H1 (cell line): ENCODE measurements around the gene ADIPOR2. TPM values are rescaled to one million over a fixed set of nuclear protein-coding genes. Genes with fewer than 3 reads are reported as not detected.

Experiments
- CTCF ChIA-PET: fragments of 300-600 bp; sonication (Branson Sonifier 250); formaldehyde crosslinking; loops from one replicate; lab custom pipeline; 2021; ENCODE audit not compliant: partially characterized antibody; lab: Charles Lee
- POLR2A ChIA-PET: fragments of 300-600 bp; sonication (Branson Sonifier 250); formaldehyde crosslinking; loops from one replicate; lab custom pipeline; 2021; ENCODE audit warnings: inconsistent platforms; ENCODE audit not compliant: partially characterized antibody; lab: Charles Lee
- DNase-seq, 2 experiments: peaks; one replicate each; pipeline versions ENCODE4 v3.0.0 to v3.0.0-alpha.2; 2010 to 2022; ENCODE audit warnings: low spot score in 2 of 2, low read depth in 1 of 2, mixed read lengths in 1 of 2
- FAIRE-seq: peaks from 2 replicates; lab custom pipeline; 2011; peaks lifted over from hg19 to GRCh38; lab: Jason Lieb, UNC
- H2AFZ ChIP-seq: 2 replicates; pipeline ENCODE4 v1.8.1; 2012; ENCODE audit warnings: low read length, inconsistent platforms
- H2AK5ac ChIP-seq: 2 replicates; pipeline ENCODE4 v1.6.1; 2013; ENCODE audit warnings: low read depth, low read length
- H2BK120ac ChIP-seq: replicated peaks from 2 replicates; pipeline ENCODE3; 2013; ENCODE audit warnings: low read depth, low read length, inconsistent platforms
- H2BK12ac ChIP-seq: 2 replicates; pipeline ENCODE4 v1.6.1; 2013; ENCODE audit warnings: low read depth, low read length
- H2BK15ac ChIP-seq: 2 replicates; pipeline ENCODE4 v1.6.1; 2013; ENCODE audit warnings: low read length
- H2BK20ac ChIP-seq: 2 replicates; pipeline ENCODE4 v1.6.1; 2013; ENCODE audit warnings: low read length
- H2BK5ac ChIP-seq: 2 replicates; pipeline ENCODE4 v1.6.1; 2013; ENCODE audit warnings: low read depth, low read length
- H3K14ac ChIP-seq: 2 replicates; pipeline ENCODE4 v1.6.1; 2013; ENCODE audit warnings: inconsistent platforms; ENCODE audit not compliant: insufficient read length
- H3K18ac ChIP-seq: 2 replicates; pipeline ENCODE4 v1.6.1; 2013; ENCODE audit warnings: low read length; ENCODE audit errors: extremely low read depth
- H3K23ac ChIP-seq: 2 replicates; pipeline ENCODE4 v1.6.1; 2013; ENCODE audit warnings: inconsistent platforms; ENCODE audit not compliant: insufficient read length
- H3K23me2 ChIP-seq: 2 replicates; pipeline ENCODE4 v1.6.1; 2013; ENCODE audit warnings: low read depth, low read length
- H3K27ac ChIP-seq: 2 replicates; pipeline ENCODE4 v1.6.1; 2011; ENCODE audit warnings: low read depth, low read length, inconsistent platforms
- H3K27me3 ChIP-seq, 4 experiments: replicated peaks in 1 of 4; 1 replicate in 1 of 4; 2 replicates in 3 of 4; pipeline versions ENCODE4 v1.6.1 to v1.8.1; 2011 to 2013; ENCODE audit warnings: low read length in 3 of 4, mild to moderate bottlenecking in 3 of 4, inconsistent platforms in 2 of 4, mixed read lengths in 2 of 4, moderate library complexity in 1 of 4; ENCODE audit not compliant: control insufficient read depth in 3 of 4, insufficient read depth in 3 of 4; ENCODE audit errors: extremely low read depth in 1 of 4
- H3K36me3 ChIP-seq, 4 experiments: 2 replicates each; pipeline versions ENCODE4 v1.6.1 to v1.8.1; 2011 to 2013; ENCODE audit warnings: mild to moderate bottlenecking in 4 of 4, low read length in 3 of 4, moderate library complexity in 2 of 4, control low read depth in 1 of 4, inconsistent platforms in 1 of 4; ENCODE audit not compliant: insufficient read depth in 4 of 4, control insufficient read depth in 2 of 4
- H3K4ac ChIP-seq: replicated peaks from 2 replicates; pipeline ENCODE3; 2013; ENCODE audit warnings: low read length, low read depth, mixed read lengths, inconsistent platforms; ENCODE audit not compliant: insufficient read length
- H3K4me1 ChIP-seq, 4 experiments: replicated peaks in 1 of 4; 1 replicate in 1 of 4; 2 replicates in 3 of 4; pipeline versions ENCODE4 v1.6.1 to v1.8.1; 2011 to 2013; ENCODE audit warnings: low read length in 3 of 4, inconsistent platforms in 2 of 4, mixed read lengths in 1 of 4; ENCODE audit not compliant: insufficient read depth in 4 of 4, control insufficient read depth in 3 of 4
- H3K4me2 ChIP-seq, 2 experiments: 2 replicates each; pipeline versions ENCODE4 v1.6.1 to v1.8.1; 2011 to 2013; ENCODE audit warnings: low read depth in 2 of 2, low read length in 2 of 2, control low read depth in 1 of 2, inconsistent platforms in 1 of 2, mild to moderate bottlenecking in 1 of 2; ENCODE audit not compliant: insufficient read depth in 1 of 2
- H3K4me3 ChIP-seq, 4 experiments: fragments of 200-600, 300-600 bp in 1 of 4; sonication (generic), shearing (Covaris generic), sonication (Bioruptor Twin) in 1 of 4; 2 replicates each; pipeline versions ENCODE4 v1.5.1 to v1.8.1; 2011 to 2016; ENCODE audit warnings: low read length in 4 of 4, low read depth in 3 of 4, control low read depth in 2 of 4, inconsistent platforms in 2 of 4, mild to moderate bottlenecking in 2 of 4, mixed read lengths in 1 of 4, moderate library complexity in 1 of 4; ENCODE audit not compliant: insufficient read depth in 2 of 4; ENCODE audit errors: extremely low read depth in 1 of 4
- H3K56ac ChIP-seq: replicated peaks from 2 replicates; pipeline ENCODE3; 2013; ENCODE audit warnings: low read depth, mild to moderate bottlenecking, mixed read lengths, low read length, inconsistent platforms; ENCODE audit not compliant: insufficient read length
- H3K79me1 ChIP-seq: 2 replicates; pipeline ENCODE4 v1.6.1; 2013; ENCODE audit warnings: low read depth, low read length, control low read depth
- H3K79me2 ChIP-seq, 2 experiments: 2 replicates each; pipeline versions ENCODE4 v1.6.1 to v1.8.1; 2012 to 2013; ENCODE audit warnings: low read length in 2 of 2, mild to moderate bottlenecking in 2 of 2, inconsistent platforms in 1 of 2; ENCODE audit not compliant: insufficient read depth in 2 of 2, control insufficient read depth in 1 of 2
- H3K9ac ChIP-seq, 4 experiments: replicated peaks in 1 of 4; 1 replicate in 1 of 4; 2 replicates in 3 of 4; pipeline versions ENCODE4 v1.6.1 to v1.8.1; 2011 to 2013; ENCODE audit warnings: low read depth in 3 of 4, low read length in 3 of 4, control low read depth in 2 of 4, mild to moderate bottlenecking in 2 of 4, moderate library complexity in 2 of 4, inconsistent platforms in 1 of 4; ENCODE audit errors: extremely low read depth in 1 of 4
- H3K9me3 ChIP-seq, 2 experiments: 2 replicates each; pipeline versions ENCODE4 v1.6.1 to v1.8.1; 2012 to 2013; ENCODE audit warnings: mild to moderate bottlenecking in 2 of 2, moderate library complexity in 2 of 2, control low read depth in 1 of 2, inconsistent platforms in 1 of 2, low read depth in 1 of 2, low read length in 1 of 2, mixed read lengths in 1 of 2; ENCODE audit not compliant: insufficient read depth in 2 of 2
- H4K20me1 ChIP-seq, 2 experiments: replicated peaks in 1 of 2; 2 replicates each; pipeline versions ENCODE3 to v1.8.1; 2011 to 2013; ENCODE audit warnings: inconsistent platforms in 2 of 2, low read length in 2 of 2, mild to moderate bottlenecking in 1 of 2; ENCODE audit not compliant: insufficient read depth in 2 of 2, control insufficient read depth in 1 of 2
- H4K5ac ChIP-seq: 2 replicates; pipeline ENCODE4 v1.6.1; 2013; ENCODE audit warnings: low read length, low read depth, mixed read lengths, inconsistent platforms; ENCODE audit not compliant: insufficient read length
- H4K8ac ChIP-seq: 2 replicates; pipeline ENCODE4 v1.8.0; 2013; ENCODE audit warnings: mild to moderate bottlenecking, moderate library complexity, low read length, inconsistent platforms; ENCODE audit not compliant: insufficient read depth; ENCODE audit errors: extremely low read depth
- H4K91ac ChIP-seq: replicated peaks from 2 replicates; pipeline ENCODE3; 2013; ENCODE audit warnings: low read length, mixed read lengths, inconsistent platforms; ENCODE audit not compliant: insufficient read length
- ASH2L ChIP-seq: fragments of 200-600, 300-600 bp; sonication (generic); IDR thresholded peaks from one replicate; pipeline ENCODE4 v1.7.1; 2017; ENCODE audit warnings: low read length
- BRCA1 ChIP-seq: IDR thresholded peaks from 2 replicates; pipeline ENCODE4 v1.6.1; 2012; ENCODE audit warnings: low read depth, low read length, improper control_type of control experiment
- CHD2 ChIP-seq: IDR thresholded peaks from 2 replicates; pipeline ENCODE4 v1.6.1; 2012; ENCODE audit warnings: low read length, improper control_type of control experiment
- EGR1 ChIP-seq: IDR thresholded peaks from 2 replicates; pipeline ENCODE4 v1.6.1; 2011; ENCODE audit warnings: low read depth, low read length, borderline replicate concordance
- GTF2F1 ChIP-seq: IDR thresholded peaks from 2 replicates; pipeline ENCODE4 v1.6.1; 2012; ENCODE audit warnings: low read depth, low read length, improper control_type of control experiment, borderline replicate concordance
- HDAC2 ChIP-seq, 2 experiments: fragments of 300-600 bp in 1 of 2; sonication (generic) in 1 of 2; IDR thresholded peaks; 2 replicates each; pipeline ENCODE4 v1.6.1; 2011 to 2012; ENCODE audit warnings: low read depth in 2 of 2, low read length in 2 of 2, mild to moderate bottlenecking in 2 of 2, moderate library complexity in 2 of 2, borderline replicate concordance in 1 of 2, inconsistent platforms in 1 of 2
- KDM4A ChIP-seq: IDR thresholded peaks from one replicate; pipeline ENCODE4 v1.7.1; 2012; ENCODE audit warnings: low read depth, mild to moderate bottlenecking, moderate library complexity, low read length, inconsistent platforms; ENCODE audit not compliant: severe bottlenecking
- RBBP5 ChIP-seq: IDR thresholded peaks from 2 replicates; pipeline ENCODE4 v1.7.1; 2012; ENCODE audit warnings: low read depth, mild to moderate bottlenecking, inconsistent platforms, low read length, moderate library complexity, borderline replicate concordance
- SIX5 ChIP-seq: IDR thresholded peaks from 2 replicates; pipeline ENCODE4 v1.6.1; 2011; ENCODE audit warnings: mild to moderate bottlenecking, low read depth, low read length
- SUZ12 ChIP-seq: fragments of 200-600 bp; sonication (generic); IDR thresholded peaks from 2 replicates; pipeline ENCODE4 v1.6.1; 2012; ENCODE audit warnings: mild to moderate bottlenecking, inconsistent platforms, low read length, moderate library complexity, mixed read lengths
- TAF1 ChIP-seq: IDR thresholded peaks from 2 replicates; pipeline ENCODE4 v1.6.1; 2011; ENCODE audit warnings: mild to moderate bottlenecking, low read depth, low read length
- TBP ChIP-seq: IDR thresholded peaks from 2 replicates; pipeline ENCODE4 v1.6.1; 2011; ENCODE audit warnings: low read depth, low read length, improper control_type of control experiment
- WGBS, 2 experiments: shearing (Covaris generic) in 1 of 2; methylation state at CpG; one replicate each; pipeline versions ENCODE4 v1.1.6 to v1.1.7; 2013 to 2015; ENCODE audit warnings: low lambda C conversion rate in 2 of 2, mixed read lengths in 2 of 2, inconsistent platforms in 1 of 2, low coverage in 1 of 2, missing lambda C conversion rate in 1 of 2; ENCODE audit not compliant: insufficient replicate concordance in 2 of 2, insufficient coverage in 1 of 2, insufficient read length in 1 of 2; ENCODE audit errors: extremely low coverage in 1 of 2, missing lambda C conversion rate in 1 of 2; 5-methylcytosine and 5-hydroxymethylcytosine counted together
- polyA plus RNA-seq, 7 experiments: library from polyadenylated mRNA; depleted of rRNA in 3 of 7; stranded (reverse) in 5 of 7; unstranded in 2 of 7; fragments of >200 nt in 5 of 7; fragments of 200-250 nt in 2 of 7; gene quantifications; 1 replicate in 5 of 7; 2 replicates in 1 of 7; 4 replicates in 1 of 7; pipeline versions ENCODE4 v1.2.1 to v1.2.3, GENCODE V29; 2011 to 2013; ENCODE audit warnings: missing spikeins in 2 of 7, mixed read lengths in 2 of 7
- total RNA-seq: library from RNA; stranded (reverse); fragmentation: NEBNext Ultra II Directional; extraction: Animal tissue kit (Norgen Biotek cat#: 25700); gene quantifications from 2 replicates; pipeline ENCODE4 v1.2.1, GENCODE V29; 2021

ADIPOR2 gene
- total and polyA plus RNA-seq, 2 of the 8 experiments (the other 6 are each of a cell fraction or from before 2014, with no cell fraction given) = 17.5 to 50.8 TPM

GRCh38 chr12:1661553-1662335, 29.1 kb upstream of the ADIPOR2 start:
- Histone ChIP-seq H3K79me2 (no peaks in the 10 kb centered on the region), H2BK5ac (no peak overlapping the region; the same call in 1 of the 2 replicates), H4K8ac (peak overlapping the region; percentile 80), H3K4ac (no peak overlapping the region), H4K20me1 (no peaks in the 10 kb centered on the region), H3K14ac (no peak overlapping the region), H3K18ac (peak overlapping the region; percentile 83), H3K27ac (no peak overlapping the region), H2BK20ac (no peak overlapping the region), H3K36me3 (no peaks in the 10 kb centered on the region), H3K23ac (no peak overlapping the region), H2BK15ac (no peak overlapping the region; the same call in 1 of the 2 replicates), H2BK120ac (peak overlapping the region; percentile 54), H3K23me2 (peaks cover 8% of the 10 kb centered on the region; the same call in 1 of the 2 replicates), H3K4me1 (no peaks in the 10 kb centered on the region), H2AK5ac (no peak overlapping the region), H4K5ac (peak overlapping the region; percentile 71), H3K79me1 (no peaks in the 10 kb centered on the region), H3K56ac (no peak overlapping the region), H3K27me3 (peaks cover 6 to 27% (median 20%) of the 10 kb centered on the region in 4 experiments), H4K91ac (no peak overlapping the region), H2BK12ac (peak overlapping the region; percentile 68; the same call in 1 of the 2 replicates), H3K9me3 (no peaks in the 10 kb centered on the region; a peak in 1 of 4 replicates), H3K4me3 (peak overlapping the region; percentile 44 to 92 (median 71)), H2AFZ (no peak overlapping the region; the same call in 1 of the 2 replicates), H3K4me2 (peak overlapping the region; percentile 39 to 89), H3K9ac (no peak overlapping the region)
- no peak for TF ChIP-seq HDAC2 (IDR thresholded peaks at IDR 0.05; ENCODE audit: borderline replicate concordance in 1 of 2, low read depth in 2 of 2, low read length in 2 of 2)
- no peak for TF ChIP-seq SIX5
- peak; percentile 25 for TF ChIP-seq ASH2L
- TF ChIP-seq TBP = no peak
- TF ChIP-seq CHD2 = no peak
- TF ChIP-seq GTF2F1 = no peak
- peak; percentile 97 for TF ChIP-seq KDM4A
- peak; percentile 8; the same call in 1 of the 2 replicates for TF ChIP-seq EGR1
- no peak for TF ChIP-seq BRCA1
- TF ChIP-seq RBBP5 = peak; percentile 91
- TF ChIP-seq SUZ12 = 0 out of 2 replicates have a peak, but pooled peaks have one; percentile 32
- TF ChIP-seq TAF1 = no peak
- WGBS, 2 experiments = 2% methylated on average over 20 of the region's 69 CpGs; no CpG with 5 or more reads in 1 of the 2 experiments
- ChIA-PET POLR2A (interaction anchor here (0.7 to 1.9 kb wide), 9 partner anchors 12 to 59 kb away, joined by 3 to 6 read pairs (median 4); partner anchors contain the start of genes ADIPOR2 and WNT5B), CTCF (interaction anchor here (0.5 to 1.7 kb wide), 8 partner anchors 8 to 296 kb away, joined by 3 to 7 read pairs (median 4); no protein-coding TSS in a partner anchor)
- FAIRE-seq (no peak), DNase-seq (peak in 1 of 2 experiments; percentile 70)
